HUES64 (cell line): ENCODE measurements around the gene ARHGAP10.
"Not testable (repeated sequence)": the region's sequence is repeated elsewhere in the genome, so short reads cannot be mapped to it uniquely, and the experiment has no call there.

ENCODE experiments used
- H3K27ac ChIP-seq: 2 replicates; pipeline ENCODE4 v1.7.0; 2013; ENCODE audit warnings: low read depth, low read length, inconsistent platforms
- H3K27me3 ChIP-seq: 2 replicates; pipeline ENCODE4 v1.6.1; 2013; ENCODE audit warnings: mild to moderate bottlenecking, low read length; ENCODE audit not compliant: insufficient read depth
- H3K36me3 ChIP-seq: 2 replicates; pipeline ENCODE4 v1.6.1; 2013; ENCODE audit warnings: mild to moderate bottlenecking, low read length; ENCODE audit not compliant: insufficient read depth
- H3K4me1 ChIP-seq: 2 replicates; pipeline ENCODE4 v1.6.1; 2013; ENCODE audit warnings: mild to moderate bottlenecking, low read length, moderate library complexity; ENCODE audit not compliant: insufficient read depth
- H3K4me3 ChIP-seq: 2 replicates; pipeline ENCODE4 v1.5.1; 2013; ENCODE audit warnings: mild to moderate bottlenecking, low read length, moderate library complexity
- H3K9ac ChIP-seq: 2 replicates; pipeline ENCODE4 v1.6.1; 2013; ENCODE audit warnings: mild to moderate bottlenecking, low read depth, low read length
- H3K9me3 ChIP-seq: 2 replicates; pipeline ENCODE4 v1.6.1; 2013; ENCODE audit warnings: low read depth, low read length; ENCODE audit not compliant: insufficient read depth
- WGBS: fragments of 150-250, 120-280 bp; methylation state at CpG from one replicate; pipeline ENCODE4 v1.1.7; 2013; ENCODE audit warnings: missing lambda C conversion rate; 5-methylcytosine and 5-hydroxymethylcytosine counted together

Gene ARHGAP10

DNA sequence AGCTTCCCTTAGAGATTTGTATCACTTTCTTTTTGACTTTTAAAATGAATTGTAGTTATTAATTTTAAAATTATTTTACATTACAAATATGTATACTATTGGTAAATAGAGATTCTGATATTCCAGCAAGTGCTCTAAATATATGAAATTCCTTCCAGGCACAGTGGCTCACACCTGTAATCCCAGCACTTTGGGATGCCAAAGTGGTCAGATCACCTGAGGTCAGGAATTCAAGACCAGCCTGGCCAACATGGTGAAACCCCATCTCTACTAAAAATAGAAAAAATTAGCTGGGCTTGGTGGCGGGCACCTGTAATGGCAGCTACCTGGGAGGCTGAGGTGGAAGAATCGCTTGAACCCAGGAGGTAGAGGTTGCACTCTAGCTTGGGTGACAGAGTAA lies 180.2 kb downstream of the ARHGAP10 start:
- H3K27ac ChIP-seq, H3K9ac ChIP-seq, H3K27me3 ChIP-seq, H3K4me3 ChIP-seq, H3K4me1 ChIP-seq, H3K9me3 ChIP-seq, H3K36me3 ChIP-seq: not testable (repeated sequence)
- WGBS = 100% methylated on average over 2 of the region's 2 CpGs

DNA sequence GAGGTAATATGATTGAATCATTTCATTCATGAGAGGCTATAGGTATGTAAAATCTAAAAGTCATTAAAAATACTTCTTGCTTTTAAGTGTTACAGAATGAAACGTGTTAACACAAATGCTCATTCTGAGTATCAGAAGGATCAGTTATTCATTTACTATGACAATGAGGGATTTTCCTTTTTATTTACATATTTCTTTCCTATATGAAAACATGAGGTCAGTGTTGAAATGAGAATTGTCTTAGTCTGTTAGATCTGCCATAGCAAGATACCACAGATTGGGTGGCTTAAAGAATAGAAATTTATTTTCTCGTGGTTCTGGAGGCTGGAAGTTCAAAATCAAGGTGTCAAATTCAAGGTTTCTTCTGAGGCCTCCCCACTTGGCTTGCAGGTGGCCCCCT lies 181.2 kb downstream of the ARHGAP10 start:
- no peak overlapping the region for H3K27ac ChIP-seq
- no peak overlapping the region for H3K4me3 ChIP-seq
- H3K27me3 ChIP-seq = no peaks in the 10 kb centered on the region
- H3K9me3 ChIP-seq = no peaks in the 10 kb centered on the region
- H3K36me3 ChIP-seq = peaks cover 4% of the 10 kb centered on the region; the same call in 1 of the 2 replicates
- no peaks in the 10 kb centered on the region for H3K4me1 ChIP-seq
- WGBS = 89% methylated on average over 2 of the region's 2 CpGs
- no peak overlapping the region for H3K9ac ChIP-seq

DNA sequence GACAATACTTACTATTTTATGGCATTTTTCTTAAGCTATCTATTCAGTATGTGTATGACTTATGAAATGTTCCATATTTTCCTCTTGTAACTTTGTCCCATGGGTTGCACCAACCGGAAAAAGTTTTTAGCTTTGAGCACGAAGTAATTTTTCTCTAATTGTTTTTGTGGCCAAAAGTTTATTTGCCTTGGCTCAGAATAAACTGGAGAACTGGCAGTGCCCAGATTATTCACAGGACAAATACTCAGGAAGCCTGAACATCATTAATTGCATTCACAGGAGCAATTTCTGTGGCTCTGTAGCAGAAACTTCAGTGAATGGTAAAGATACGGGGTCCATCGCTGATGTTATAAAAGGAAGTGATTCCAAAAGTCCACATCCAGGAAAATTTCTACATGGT lies 184.5 kb downstream of the ARHGAP10 start:
- Histone ChIP-seq H3K4me1 (no peaks in the 10 kb centered on the region), H3K27ac (no peak overlapping the region), H3K9ac (no peak overlapping the region), H3K27me3 (no peaks in the 10 kb centered on the region), H3K36me3 (peaks cover 4% of the 10 kb centered on the region; the same call in 1 of the 2 replicates), H3K9me3 (no peaks in the 10 kb centered on the region), H3K4me3 (no peak overlapping the region)
- 91% methylated on average over 4 of the region's 4 CpGs for WGBS

DNA sequence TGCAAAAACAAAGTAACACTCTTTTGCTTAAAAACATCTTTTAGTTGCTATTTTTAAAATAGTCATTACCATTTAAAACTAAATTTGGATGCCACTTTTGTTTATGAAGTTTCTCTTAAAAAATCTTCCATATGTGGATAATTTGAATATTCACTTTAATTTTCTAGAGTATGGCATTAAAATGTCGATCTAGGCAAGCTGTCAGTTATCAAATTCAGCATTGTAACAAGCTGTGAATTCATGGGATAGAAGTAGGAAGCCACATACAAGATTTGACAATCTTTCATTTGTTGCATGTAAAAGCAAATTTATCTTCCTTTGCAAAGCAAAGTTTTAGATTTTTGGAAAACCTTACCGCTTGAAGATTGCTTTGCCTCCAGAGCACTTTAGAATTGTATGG lies 191.5 kb downstream of the ARHGAP10 start:
- Histone ChIP-seq H3K4me3 (no peak overlapping the region), H3K9me3 (no peaks in the 10 kb centered on the region), H3K9ac (no peak overlapping the region), H3K4me1 (peaks cover 13% of the 10 kb centered on the region), H3K27ac (no peak overlapping the region), H3K27me3 (no peaks in the 10 kb centered on the region), H3K36me3 (no peaks in the 10 kb centered on the region)
- WGBS = 90% methylated on average over 2 of the region's 2 CpGs

DNA sequence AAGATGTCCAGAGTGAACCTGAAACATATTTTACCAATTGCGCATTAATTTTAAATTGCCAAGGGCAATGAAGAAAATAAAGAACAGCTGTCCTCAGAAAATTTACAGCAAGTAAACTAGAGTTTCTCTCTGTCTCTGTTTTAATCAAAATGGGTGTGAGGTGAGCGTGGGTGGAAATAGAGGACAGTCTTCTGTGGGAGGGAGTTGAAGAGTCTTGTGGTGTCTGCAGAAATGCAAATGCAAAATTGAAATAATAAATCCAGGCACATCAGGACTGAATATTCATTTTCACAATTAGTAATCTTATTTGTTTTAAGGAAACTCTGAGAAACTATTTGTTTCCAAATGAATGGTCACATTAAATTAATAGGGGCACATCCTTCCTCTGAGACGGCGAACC lies 192.0 kb downstream of the ARHGAP10 start:
- no peaks in the 10 kb centered on the region for H3K9me3 ChIP-seq
- 94% methylated on average over 4 of the region's 4 CpGs for WGBS
- H3K9ac ChIP-seq = no peak overlapping the region
- H3K27ac ChIP-seq = no peak overlapping the region
- no peak overlapping the region for H3K4me3 ChIP-seq
- H3K4me1 ChIP-seq = peaks cover 17% of the 10 kb centered on the region
- H3K36me3 ChIP-seq = no peaks in the 10 kb centered on the region
- H3K27me3 ChIP-seq = no peaks in the 10 kb centered on the region

DNA sequence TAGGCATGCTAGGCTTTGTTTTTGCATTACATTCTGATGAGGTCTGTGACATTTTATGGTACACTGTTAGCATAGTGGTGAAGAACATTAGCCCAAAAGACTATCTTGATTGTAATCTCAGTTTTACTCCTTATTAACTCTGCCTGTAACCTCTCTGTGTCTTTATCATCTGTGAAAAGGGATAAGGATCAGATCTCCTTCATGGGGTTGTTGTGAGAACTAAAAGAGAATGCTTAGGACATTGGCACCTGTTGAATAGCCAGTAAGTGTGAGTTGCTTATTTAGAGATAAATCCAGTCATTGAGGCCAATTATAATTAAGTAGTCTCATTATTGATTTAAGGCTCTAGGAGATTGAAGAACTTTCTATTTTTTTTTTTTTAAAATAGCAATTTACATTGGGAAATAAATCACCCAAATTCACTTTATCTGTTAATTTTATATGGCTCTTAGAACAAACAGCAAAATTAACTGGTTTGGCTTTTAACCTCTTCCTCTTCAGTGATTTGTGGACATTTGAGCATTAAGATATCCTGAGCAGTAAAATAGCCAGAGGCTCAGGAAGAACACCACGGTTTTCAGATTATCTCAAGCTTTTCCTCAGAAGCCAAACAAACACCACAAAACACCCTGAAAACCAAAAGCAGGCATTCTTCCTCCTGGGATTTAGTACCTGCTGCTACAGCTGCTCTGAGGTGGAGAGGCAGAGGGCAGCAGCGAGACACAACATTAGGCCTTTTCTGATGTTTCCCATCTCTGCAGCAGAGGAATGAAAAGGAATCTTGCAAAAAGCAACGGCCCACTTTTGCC lies 192.9 kb downstream of the ARHGAP10 start:
- Histone ChIP-seq H3K27ac (no peak overlapping the region), H3K9me3 (no peaks in the 10 kb centered on the region), H3K36me3 (no peaks in the 10 kb centered on the region), H3K4me3 (no peak overlapping the region), H3K9ac (no peak overlapping the region), H3K27me3 (no peaks in the 10 kb centered on the region), H3K4me1 (peaks cover 17% of the 10 kb centered on the region)
- 53% methylated on average over 3 of the region's 3 CpGs for WGBS

DNA sequence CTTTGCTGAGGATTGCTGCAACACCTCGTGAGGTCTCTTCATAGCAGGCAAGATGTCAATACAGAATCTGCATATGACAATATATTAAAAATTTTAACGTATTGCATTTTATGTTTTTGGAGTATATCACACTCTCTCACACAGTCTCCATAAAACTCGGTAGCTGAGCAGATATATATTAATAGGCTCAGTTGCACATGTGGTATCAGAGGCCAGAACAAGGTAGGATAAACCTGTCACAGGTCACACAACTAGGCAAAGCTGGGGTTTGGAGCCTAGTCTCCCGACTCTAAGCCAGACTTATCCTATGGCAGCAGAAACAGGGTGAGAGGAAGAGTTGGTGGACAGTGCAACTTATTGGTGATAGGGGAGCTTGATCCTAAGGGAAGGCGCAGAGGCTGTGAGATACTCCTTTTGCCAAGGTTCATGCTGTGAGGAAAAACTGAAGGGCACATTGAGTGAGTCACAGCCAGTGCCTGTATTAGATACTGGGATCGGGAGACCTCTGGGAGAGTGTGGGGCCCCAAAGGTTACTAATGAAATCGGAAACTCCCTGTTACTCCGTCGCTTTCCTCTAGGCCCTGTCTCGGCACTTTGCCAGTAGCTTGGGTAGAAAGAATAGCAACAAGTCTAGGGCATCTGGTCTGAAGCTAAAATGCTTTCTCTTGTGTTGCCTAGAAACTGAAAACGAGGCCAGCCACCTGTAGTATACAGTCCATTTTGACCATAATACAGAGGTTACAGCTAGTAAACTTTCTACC lies 195.7 kb downstream of the ARHGAP10 start:
- H3K36me3 ChIP-seq = no peaks in the 10 kb centered on the region
- H3K27ac ChIP-seq = no peak overlapping the region
- H3K9me3 ChIP-seq = no peaks in the 10 kb centered on the region
- no peaks in the 10 kb centered on the region for H3K27me3 ChIP-seq
- 90% methylated on average over 10 of the region's 11 CpGs for WGBS
- H3K4me1 ChIP-seq = peaks cover 17% of the 10 kb centered on the region
- no peak overlapping the region for H3K4me3 ChIP-seq
- H3K9ac ChIP-seq = no peak overlapping the region

DNA sequence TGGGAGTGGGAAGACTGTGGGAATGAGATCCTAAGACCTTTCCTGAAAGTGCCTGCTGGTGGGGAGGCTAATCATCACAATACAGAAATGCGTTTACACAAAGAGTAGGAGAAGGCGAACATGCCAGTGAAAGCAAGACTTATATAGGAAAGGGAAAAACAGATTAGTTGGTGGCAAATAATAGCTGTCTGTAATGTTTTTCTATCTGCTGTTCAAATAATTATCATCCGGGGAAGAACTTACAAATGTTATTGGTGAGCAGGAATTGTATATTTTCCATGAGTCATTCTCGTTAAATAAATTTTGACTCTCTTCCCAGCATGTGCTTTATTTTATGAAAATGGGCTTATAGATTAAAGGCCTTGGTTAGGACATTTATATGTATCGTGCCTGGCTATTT lies 196.5 kb downstream of the ARHGAP10 start:
- WGBS = 89% methylated on average over 5 of the region's 5 CpGs
- no peaks in the 10 kb centered on the region for H3K36me3 ChIP-seq
- H3K4me1 ChIP-seq = peaks cover 17% of the 10 kb centered on the region
- H3K27me3 ChIP-seq = no peaks in the 10 kb centered on the region
- H3K9me3 ChIP-seq = no peaks in the 10 kb centered on the region
- no peak overlapping the region; the same call in 1 of the 2 replicates for H3K27ac ChIP-seq
- no peak overlapping the region for H3K9ac ChIP-seq
- no peak overlapping the region for H3K4me3 ChIP-seq

DNA sequence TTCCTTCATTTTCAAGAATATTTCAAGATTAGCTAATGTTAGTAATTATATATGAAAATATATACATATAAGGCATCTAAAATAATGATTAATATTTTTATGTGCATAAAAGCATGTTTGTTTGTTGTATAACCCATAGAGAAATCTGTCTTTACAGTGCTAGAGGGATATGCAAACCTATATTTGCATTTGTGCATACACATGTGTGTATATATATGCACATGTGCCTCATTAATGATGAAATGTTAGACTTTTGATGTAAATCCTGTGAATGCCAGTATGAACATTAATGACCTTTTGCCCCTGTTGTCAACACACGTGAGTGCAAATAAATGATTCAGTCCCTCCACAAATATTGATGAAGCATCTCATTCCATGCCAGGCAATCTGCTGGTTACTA lies 197.9 kb downstream of the ARHGAP10 start:
- H3K9ac ChIP-seq = no peak overlapping the region
- no peaks in the 10 kb centered on the region for H3K27me3 ChIP-seq
- H3K4me1 ChIP-seq = peaks cover 17% of the 10 kb centered on the region
- no peak overlapping the region for H3K27ac ChIP-seq
- H3K36me3 ChIP-seq = no peaks in the 10 kb centered on the region
- no peaks in the 10 kb centered on the region for H3K9me3 ChIP-seq
- WGBS = 100% methylated on average over 1 of the region's 1 CpG
- no peak overlapping the region for H3K4me3 ChIP-seq

DNA sequence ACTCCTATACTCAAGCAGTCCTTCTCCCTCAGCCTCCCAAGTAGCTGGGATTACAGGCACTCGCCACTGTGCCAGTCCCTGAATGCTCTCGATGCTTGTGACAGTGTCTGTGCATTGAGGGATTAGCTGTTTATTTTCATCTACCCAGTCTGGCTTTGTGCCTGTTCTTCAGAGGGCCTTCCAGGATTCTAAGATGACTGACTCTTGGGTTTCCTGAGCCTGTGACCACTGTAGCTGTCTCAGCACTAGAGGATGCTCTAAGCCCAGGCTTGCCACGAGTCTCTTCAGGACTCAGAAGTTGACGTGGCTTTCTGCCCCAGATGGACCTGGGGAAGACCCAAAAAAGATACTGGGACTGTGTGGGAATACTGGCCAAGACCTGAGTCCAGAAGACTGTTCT lies 201.4 kb downstream of the ARHGAP10 start:
- Histone ChIP-seq H3K9me3 (no peaks in the 10 kb centered on the region), H3K27me3 (no peaks in the 10 kb centered on the region), H3K27ac (no peak overlapping the region), H3K36me3 (no peaks in the 10 kb centered on the region), H3K9ac (no peak overlapping the region), H3K4me1 (peaks cover 5% of the 10 kb centered on the region; the same call in 1 of the 2 replicates), H3K4me3 (no peak overlapping the region)
- 93% methylated on average over 4 of the region's 4 CpGs for WGBS

DNA sequence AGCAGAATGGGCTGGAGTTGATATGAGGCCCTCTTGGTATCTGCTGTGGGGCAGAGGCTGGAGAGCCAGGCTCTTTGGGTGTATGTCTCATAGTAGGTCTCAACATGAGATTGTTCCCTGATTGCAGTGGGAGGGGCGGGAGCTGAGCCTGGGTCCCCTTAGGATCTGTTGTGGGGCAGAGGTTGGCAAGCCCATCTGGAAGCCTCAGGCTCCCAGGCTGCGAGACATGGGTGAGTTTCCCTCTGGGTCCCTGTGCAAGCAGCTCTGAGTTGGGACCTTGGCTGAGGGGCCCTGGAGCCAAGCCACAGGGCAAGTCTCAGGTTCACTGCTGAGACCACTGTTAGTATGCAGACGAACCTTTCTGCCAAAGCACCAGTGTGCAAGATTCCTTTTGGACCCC lies 201.9 kb downstream of the ARHGAP10 start:
- no peaks in the 10 kb centered on the region for H3K9me3 ChIP-seq
- H3K27me3 ChIP-seq = no peaks in the 10 kb centered on the region
- no peak overlapping the region for H3K9ac ChIP-seq
- H3K4me3 ChIP-seq = no peak overlapping the region
- H3K4me1 ChIP-seq = no peaks in the 10 kb centered on the region
- no peak overlapping the region for H3K27ac ChIP-seq
- no peaks in the 10 kb centered on the region for H3K36me3 ChIP-seq
- 94% methylated on average over 3 of the region's 3 CpGs for WGBS
